Measurements from ENCODE around the gene ACSF3.

Gene ACSF3

GRCh38 chr16:89179656-89180315 lies 86.1 kb downstream of the ACSF3 start:
- ATAC-seq: no peak
- no peak for TF ChIP-seq TCF4 (CRISPR knock-in tag; IDR thresholded peaks at IDR 0.05; ENCODE audit: borderline replicate concordance)
- TF ChIP-seq ZNF565 (CRISPR knock-in tag; conservative IDR thresholded peaks at IDR 0.05; ENCODE audit: low read depth): no peak
- TF ChIP-seq GLIS3 (CRISPR knock-in tag; IDR thresholded peaks at IDR 0.05): no peak

GRCh38 chr16:89183463-89183862 lies 89.8 kb downstream of the ACSF3 start:
- no peak for TF ChIP-seq ZNF565 (CRISPR knock-in tag; conservative IDR thresholded peaks at IDR 0.05; ENCODE audit: low read depth)
- TF ChIP-seq ZFP3 (CRISPR knock-in tag; IDR thresholded peaks at IDR 0.05): no peak
- no peak for TF ChIP-seq ZFP30 (CRISPR knock-in tag; IDR thresholded peaks at IDR 0.05)
- no peak for TF ChIP-seq GLIS3 (CRISPR knock-in tag; IDR thresholded peaks at IDR 0.05)
- no peak for TF ChIP-seq OSR1 (CRISPR knock-in tag; IDR thresholded peaks at IDR 0.05)
- no peak for TF ChIP-seq ZNF70 (CRISPR knock-in tag; IDR thresholded peaks at IDR 0.05)
- no peak for TF ChIP-seq ESRRG (CRISPR knock-in tag; IDR thresholded peaks at IDR 0.05)
- ATAC-seq: no peak

GRCh38 chr16:89183975-89184676 lies 90.5 kb downstream of the ACSF3 start:
- no peak for TF ChIP-seq ZNF565 (CRISPR knock-in tag; conservative IDR thresholded peaks at IDR 0.05; ENCODE audit: low read depth)
- TF ChIP-seq ISL1 (CRISPR knock-in tag; IDR thresholded peaks at IDR 0.05): no peak
- TF ChIP-seq GLIS3 (CRISPR knock-in tag; IDR thresholded peaks at IDR 0.05): no peak
- no peak for TF ChIP-seq PATZ1 (CRISPR knock-in tag; IDR thresholded peaks at IDR 0.05; ENCODE audit: borderline replicate concordance)
- no peak for TF ChIP-seq ZC3H10 (CRISPR knock-in tag; IDR thresholded peaks at IDR 0.05)
- TF ChIP-seq ZNF70 (CRISPR knock-in tag; IDR thresholded peaks at IDR 0.05): no peak
- no peak for TF ChIP-seq CSDC2 (CRISPR knock-in tag; IDR thresholded peaks at IDR 0.05)
- no peak for TF ChIP-seq ARNTL (CRISPR knock-in tag; IDR thresholded peaks at IDR 0.05; ENCODE audit: borderline replicate concordance, low read depth)
- TF ChIP-seq CREB5 (CRISPR knock-in tag; IDR thresholded peaks at IDR 0.05; ENCODE audit: low read depth): no peak

GRCh38 chr16:89184677-89184932 lies 91.0 kb downstream of the ACSF3 start:
- TF ChIP-seq ZNF8 (CRISPR knock-in tag; IDR thresholded peaks at IDR 0.05) (no peak), ZFP30 (CRISPR knock-in tag; IDR thresholded peaks at IDR 0.05) (no peak), GLIS3 (CRISPR knock-in tag; IDR thresholded peaks at IDR 0.05) (no peak), OSR1 (CRISPR knock-in tag; IDR thresholded peaks at IDR 0.05) (no peak), SNAI2 (CRISPR knock-in tag; IDR thresholded peaks at IDR 0.05) (no peak), ZFP3 (CRISPR knock-in tag; IDR thresholded peaks at IDR 0.05) (no peak), CSRNP3 (CRISPR knock-in tag; IDR thresholded peaks at IDR 0.05) (no peak), ISL1 (CRISPR knock-in tag; IDR thresholded peaks at IDR 0.05) (no peak), PATZ1 (CRISPR knock-in tag; IDR thresholded peaks at IDR 0.05; ENCODE audit: borderline replicate concordance) (no peak), PPARA (CRISPR knock-in tag; IDR thresholded peaks at IDR 0.05; ENCODE audit: borderline replicate concordance) (no peak), ESRRG (CRISPR knock-in tag; IDR thresholded peaks at IDR 0.05) (no peak), TOX (CRISPR knock-in tag; IDR thresholded peaks at IDR 0.05; ENCODE audit: borderline replicate concordance) (no peak), ZNF565 (CRISPR knock-in tag; conservative IDR thresholded peaks at IDR 0.05; ENCODE audit: low read depth) (no peak), TCF4 (CRISPR knock-in tag; IDR thresholded peaks at IDR 0.05; ENCODE audit: borderline replicate concordance) (no peak), ZC3H10 (CRISPR knock-in tag; IDR thresholded peaks at IDR 0.05) (no peak), ARNTL (CRISPR knock-in tag; IDR thresholded peaks at IDR 0.05; ENCODE audit: borderline replicate concordance, low read depth) (no peak), TSHZ2 (CRISPR knock-in tag; IDR thresholded peaks at IDR 0.05) (no peak), RARB (CRISPR knock-in tag; IDR thresholded peaks at IDR 0.05) (no peak), ZNF70 (CRISPR knock-in tag; IDR thresholded peaks at IDR 0.05) (no peak), POU6F1 (CRISPR knock-in tag; IDR thresholded peaks at IDR 0.05; ENCODE audit: borderline replicate concordance, low read depth) (no peak)
- no peak for ATAC-seq

More at GRCh38 chr16:89183975-89184676, 90.5 kb downstream of the ACSF3 start:
- no peak; the same call in 1 of the 3 replicates for ATAC-seq

Measured in SK-N-SH treated with all-trans-retinoic acid at 6 μM for 48 hours (cell line).